GM18499 (cell line): Measurements from ENCODE around the gene HARBI1.
A peak's percentile ranks its signal among the peaks of the same experiment; 100 is the strongest.
"Not testable (repeated sequence)": the region's sequence is repeated elsewhere in the genome, so short reads cannot be mapped to it uniquely, and the experiment has no call there.

ENCODE experiments used
- ATAC-seq: cut with Tn5 transposase; IDR thresholded peaks from one replicate; pipeline ENCODE4 v1.9.1; 2021; ENCODE audit warnings: moderate number of reproducible peaks; ENCODE audit not compliant: insufficient read depth, unreplicated experiment

Gene HARBI1

DNA sequence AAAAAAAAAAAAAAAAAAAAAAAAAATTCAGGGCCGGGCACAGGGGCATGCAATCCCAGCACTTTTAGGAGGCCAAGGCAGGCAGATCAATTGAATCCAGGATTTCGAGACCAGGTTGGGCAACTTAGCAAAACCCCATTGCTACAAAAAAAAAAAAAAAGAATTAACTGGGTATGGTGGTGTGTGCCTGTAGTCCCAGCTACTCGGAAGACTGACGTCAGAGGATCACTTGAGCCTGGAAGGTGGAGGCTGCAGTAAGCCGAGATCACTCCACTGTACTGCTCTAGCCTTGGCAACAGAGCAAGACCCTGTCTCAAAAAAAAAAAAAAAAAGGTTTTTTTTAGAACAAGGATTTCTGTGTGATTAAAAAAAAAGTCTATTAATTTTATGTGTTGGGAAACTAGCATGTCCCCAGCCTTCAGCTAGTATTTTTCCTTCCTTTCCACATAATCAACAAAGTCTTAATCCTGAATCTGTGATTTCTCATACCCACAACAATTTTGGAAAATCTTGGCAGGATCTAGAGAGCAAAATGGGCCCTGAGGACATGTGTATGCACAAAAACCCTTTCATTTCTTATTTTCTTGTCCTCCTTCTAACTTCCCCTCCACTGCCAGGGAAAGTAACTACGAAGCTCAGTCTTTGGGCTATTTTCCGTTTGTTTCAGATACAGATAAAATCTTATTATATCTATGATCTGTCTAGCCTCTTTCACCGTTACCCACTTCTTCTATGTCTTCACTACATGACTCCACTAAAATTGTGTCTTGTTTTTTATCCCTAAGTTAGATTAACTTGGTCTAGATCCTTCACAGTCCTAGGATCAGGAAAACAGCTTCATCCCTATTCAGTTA lies 17.5 kb downstream of the HARBI1 start:
- no peak for ATAC-seq

DNA sequence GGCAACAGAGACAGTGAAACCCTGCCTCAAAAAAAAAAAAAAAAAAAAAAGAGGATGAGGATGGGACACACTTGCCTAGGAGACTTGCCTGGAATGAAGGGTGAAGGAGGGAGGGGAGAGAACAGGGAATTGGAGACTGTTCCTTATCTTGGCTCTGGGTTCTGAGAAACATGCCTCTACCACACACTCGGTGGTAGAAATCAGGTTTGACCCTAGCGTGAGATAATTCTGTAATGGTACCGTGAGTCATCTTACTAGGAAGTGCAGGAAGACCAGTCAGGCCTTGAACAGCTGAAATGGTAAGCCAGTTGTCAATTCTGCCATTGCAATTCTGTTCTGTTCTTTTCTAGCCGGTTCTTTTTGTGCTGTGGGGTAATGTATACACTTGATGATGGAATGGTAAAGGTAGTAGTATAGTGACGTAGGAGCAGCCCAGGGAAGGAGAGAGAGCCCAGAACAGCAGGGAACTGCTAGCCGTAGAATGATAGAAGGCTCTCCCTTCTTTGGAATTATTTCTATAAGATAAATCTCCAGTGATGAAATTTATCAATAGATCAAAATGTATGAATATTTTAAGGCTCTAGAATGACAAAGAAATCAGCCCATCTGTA lies 19.3 kb downstream of the HARBI1 start:
- ATAC-seq, result no peak

DNA sequence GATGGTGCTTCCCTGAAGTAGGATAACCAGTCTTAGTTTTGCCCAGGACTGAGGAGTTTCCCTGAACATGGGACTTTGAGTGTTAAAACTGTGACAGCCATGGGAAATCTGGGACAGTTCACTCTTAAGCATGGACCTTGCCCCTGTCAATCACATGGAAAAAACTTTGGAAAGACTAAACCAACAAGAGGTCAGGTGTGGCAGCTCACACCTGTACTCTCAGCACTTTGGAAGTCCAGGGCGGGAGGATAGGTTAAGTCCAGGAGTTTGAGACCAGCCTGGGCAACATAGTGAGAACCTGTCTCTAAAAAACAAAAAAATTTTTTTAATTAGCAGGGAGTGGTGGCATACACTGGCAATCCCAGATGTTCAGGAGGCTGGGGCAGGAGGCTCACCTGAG lies 19.9 kb downstream of the HARBI1 start:
- no peak for ATAC-seq

DNA sequence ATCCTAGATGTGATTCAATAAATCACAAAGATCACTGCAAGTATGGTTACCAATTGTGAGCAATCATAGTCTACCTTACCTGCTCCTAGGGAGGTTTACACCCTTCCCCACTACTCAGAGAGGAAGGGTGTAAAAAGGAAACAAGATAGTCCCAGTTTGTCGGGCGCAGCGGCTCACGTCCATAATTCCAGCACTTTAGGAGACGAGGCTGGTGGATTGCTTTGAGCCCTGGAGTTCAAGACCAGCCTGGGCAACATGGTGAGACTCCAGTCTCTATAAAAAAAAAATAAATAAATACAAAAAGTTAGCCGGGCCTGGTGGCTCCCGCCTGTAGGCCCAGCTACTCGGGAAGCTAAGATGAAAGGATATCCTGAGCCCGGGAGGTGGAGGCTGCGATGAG lies 22.2 kb downstream of the HARBI1 start:
- ATAC-seq, result no peak

DNA sequence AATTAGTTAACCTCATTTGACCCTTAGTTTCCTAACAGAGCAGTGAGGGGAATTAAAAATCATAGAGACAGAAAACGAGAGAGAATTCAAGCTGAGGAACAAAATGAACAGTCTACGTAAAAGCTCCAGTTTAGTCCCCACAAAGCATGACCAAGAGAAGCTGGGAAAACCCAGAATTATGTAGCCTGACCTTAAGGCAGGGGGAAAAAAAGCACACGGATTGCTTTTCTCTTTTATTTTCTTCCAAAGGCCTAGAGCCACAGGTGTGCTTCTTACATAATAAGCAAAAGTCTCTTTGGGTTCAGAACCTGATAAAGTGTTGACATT lies 22.7 kb downstream of the HARBI1 start:
- no peak for ATAC-seq

DNA sequence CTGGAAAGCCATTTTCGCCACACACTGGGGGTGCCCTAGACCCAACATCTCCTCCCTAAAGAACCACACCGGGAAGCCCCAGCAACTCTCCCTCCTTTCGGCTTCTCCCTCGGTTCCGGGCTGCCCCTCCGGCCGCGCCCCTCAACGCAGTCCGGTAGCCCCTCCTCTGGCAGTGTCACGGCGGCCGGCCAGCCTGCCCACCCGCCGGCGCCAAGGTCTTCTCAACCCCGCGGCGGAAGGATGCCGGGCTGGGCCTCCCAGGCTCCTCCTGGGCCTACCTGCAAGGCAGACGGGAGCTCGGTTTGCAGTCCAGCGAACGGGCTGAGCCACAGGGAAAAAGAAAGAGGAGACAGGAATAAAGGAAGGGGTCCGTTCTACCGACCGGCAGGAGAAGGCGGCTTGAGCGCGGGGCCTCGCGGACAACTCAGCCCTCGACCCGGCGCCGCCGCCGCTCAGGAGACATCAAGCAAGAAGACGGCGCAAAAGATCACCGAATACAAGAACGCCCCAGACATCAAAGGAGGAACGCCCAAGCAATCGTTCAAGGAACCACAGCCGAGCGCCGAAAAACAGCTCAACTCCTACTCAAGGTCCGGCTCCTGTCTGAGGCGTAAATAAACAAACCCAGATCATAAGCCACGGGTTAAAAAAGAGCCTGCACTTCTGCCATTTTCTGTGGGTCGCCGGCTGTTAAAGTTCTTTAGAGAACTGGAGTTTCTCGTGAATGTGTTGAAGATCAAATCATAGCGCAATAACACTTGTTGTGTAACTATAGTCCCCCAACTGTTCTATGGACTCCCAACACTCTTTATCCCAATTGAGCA lies 23.3 kb downstream of the HARBI1 start, which contains the start of gene AMBRA1:
TSS of gene AMBRA1 (minus strand) at position 474 of the 824 bp plus-strand sequence. CDS start 45,643 bp downstream, outside the sequence.
- peak; percentile 52 for ATAC-seq

DNA sequence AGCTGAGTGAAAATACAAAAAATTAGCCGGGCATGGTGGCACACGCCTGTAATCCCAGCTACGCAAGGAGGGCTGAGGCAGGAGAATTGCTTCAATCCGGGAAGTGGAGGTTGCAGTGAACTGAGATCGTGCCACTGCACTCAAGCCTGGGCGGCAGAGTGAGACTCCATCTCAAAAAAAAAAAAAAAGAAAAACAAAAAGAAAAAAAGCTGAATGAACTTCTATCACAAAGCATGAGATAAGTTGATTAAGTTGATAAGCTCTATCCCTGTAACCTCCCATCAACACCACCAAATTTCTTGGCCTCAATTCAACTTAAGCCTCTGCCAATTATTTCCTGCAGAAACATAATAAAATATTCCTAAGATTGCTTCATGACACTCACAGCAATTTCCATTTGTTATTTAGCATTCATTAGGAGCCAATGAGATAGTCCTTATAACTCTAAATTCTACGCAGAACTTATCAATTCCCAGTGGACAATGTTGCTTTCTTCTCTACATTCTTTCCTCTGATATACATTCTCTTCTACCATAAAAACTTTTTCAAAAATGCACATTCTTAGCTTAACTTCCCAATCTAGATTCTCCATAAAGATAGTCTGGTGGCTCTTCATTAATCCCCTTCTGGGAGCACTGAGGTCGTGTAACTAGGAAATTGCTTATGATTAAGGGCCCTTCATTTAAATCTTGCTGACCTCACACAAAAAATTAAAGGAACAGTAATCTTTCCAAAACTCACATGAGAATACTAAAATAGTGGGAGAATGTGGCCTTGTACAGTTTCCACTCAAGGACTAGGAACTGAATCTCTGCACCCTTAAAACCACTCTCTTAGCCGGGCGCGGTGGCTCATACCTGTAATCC lies 26.1 kb downstream of the HARBI1 start:
- no peak for ATAC-seq

DNA sequence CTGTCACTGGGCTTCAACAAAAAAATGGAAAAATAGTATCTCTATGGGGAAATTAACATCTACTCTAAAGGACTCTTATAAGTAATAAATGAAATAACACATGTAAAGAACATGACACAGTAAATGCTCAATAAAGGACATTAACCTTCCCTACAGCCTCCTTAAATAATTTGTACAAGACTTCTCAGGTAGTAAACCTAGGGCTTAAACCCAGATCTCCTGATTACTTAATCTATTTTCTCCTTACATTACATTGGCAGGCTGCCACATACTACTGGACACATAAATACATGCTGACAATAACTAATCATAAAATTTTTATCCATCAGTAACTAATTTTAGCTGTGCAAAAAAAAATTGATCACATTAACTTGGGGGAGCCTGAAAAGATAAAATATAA lies 28.1 kb downstream of the HARBI1 start:
- no peak for ATAC-seq

DNA sequence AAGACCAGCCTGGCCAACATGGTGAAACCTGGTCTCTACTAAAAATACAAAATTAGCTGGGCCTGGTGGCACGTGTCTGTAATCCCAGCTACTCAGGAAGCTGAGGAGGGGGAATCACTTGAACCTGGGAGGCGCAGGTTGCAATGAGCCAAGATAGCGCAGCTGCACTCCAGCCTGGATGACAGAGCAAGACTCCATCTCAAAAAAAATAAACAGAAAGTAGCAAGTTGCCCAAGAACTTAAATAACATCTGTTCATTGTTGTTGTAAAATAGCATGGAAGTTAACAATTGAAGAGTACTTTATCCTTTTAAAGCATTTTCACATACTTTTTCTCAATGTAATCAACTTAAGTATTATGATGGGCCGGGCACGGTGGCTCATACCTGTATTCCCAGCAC lies 28.9 kb downstream of the HARBI1 start:
- no peak for ATAC-seq

DNA sequence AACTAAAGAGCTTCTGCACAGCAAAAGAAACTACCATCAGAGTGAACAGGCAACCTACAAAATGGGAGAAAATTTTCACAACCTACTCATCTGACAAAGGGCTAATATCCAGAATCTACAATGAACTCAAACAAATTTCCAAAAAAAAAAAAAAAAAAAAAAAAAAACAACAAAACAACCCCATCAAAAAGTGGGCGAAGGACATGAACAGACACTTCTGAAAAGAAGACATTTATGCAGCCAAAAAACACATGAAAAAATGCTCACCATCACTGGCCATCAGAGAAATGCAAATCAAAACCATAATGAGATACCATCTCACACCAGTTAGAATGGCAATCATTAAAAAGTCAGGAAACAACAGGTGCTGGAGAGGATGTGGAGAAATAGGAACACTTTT lies 33.5 kb downstream of the HARBI1 start:
- ATAC-seq, result not testable (repeated sequence)

DNA sequence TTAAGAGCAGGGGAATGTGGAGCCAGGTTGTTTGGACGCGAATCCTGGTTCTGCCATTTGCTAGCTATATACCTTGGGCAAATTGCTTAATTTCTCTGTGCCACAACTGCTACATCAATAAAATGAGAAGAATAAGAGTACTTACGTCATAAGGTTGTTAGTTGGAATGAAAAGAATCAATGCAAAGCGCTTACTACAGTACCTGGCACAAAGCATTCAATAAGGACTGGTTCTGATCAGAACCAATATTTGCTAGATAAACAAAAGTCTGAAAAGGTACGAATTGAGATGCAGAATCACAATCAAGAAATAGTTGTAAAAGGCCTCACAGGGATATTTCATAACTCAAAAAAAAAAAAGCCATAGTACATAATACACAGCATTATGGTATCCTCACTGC lies 34.4 kb downstream of the HARBI1 start:
- no peak for ATAC-seq

DNA sequence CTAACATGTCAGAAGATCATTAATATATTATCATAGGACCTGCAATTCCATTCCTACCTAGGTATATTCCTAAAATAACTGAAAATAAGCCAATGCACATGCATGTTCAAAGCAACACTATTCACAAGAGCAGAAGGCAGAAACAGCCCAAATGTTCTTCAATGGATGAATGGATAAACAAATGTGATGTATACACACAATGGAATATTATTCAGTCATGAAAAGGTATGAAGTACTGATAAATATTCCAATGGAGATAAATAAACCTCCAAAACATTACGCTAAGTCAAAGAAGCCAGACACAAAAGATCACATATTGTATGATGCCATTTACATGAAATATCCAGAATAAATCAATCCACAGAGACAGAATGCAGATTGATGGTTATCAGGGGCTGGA lies 40.0 kb downstream of the HARBI1 start:
- ATAC-seq, result no peak

DNA sequence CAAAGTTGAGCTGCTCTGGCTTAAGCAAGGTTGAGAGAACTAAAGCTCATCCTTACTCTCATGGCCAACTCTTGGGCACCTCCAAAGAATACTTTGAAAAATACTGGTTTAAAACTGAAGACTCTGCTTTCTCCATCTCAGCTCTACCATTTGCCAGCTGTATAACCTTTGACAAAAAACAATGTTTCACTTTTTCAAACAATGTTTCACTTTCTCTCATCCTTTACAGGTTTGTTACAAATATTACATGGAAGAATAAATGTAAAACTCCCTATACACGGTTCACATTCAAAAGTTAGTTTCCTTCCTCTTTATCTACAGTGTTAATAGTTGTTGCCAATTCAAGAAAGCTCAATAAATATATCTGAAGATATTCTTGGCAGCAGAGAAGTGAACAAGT lies 42.4 kb downstream of the HARBI1 start:
- ATAC-seq, result no peak

DNA sequence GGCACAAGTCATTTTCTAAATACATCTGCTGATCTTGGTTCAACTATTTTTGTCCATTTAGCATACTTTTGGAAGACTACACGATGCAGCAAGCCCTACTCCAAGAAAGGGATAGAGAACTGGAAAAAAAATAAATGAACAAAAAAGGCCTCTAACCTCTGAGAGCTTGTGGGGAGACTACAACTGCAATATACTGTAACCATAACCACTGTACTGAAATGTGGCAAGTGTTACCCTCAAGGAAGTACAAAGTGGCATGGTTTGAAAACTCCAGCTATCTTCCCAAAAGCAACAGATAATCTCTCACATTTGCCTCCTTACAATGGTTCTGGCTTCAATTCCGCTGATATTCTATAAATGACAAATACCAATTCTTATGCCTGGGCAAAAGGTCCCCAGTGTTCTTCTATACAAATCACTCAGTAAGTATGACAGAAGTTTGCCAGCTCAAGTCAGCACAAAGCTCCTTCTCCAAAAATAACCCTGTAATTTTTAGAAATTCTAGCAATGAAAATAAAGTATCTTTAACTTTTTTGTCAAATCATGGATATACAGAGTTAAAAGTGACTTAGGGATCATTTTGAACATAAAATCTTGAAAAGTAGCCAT lies 46.1 kb downstream of the HARBI1 start:
- ATAC-seq, result no peak

DNA sequence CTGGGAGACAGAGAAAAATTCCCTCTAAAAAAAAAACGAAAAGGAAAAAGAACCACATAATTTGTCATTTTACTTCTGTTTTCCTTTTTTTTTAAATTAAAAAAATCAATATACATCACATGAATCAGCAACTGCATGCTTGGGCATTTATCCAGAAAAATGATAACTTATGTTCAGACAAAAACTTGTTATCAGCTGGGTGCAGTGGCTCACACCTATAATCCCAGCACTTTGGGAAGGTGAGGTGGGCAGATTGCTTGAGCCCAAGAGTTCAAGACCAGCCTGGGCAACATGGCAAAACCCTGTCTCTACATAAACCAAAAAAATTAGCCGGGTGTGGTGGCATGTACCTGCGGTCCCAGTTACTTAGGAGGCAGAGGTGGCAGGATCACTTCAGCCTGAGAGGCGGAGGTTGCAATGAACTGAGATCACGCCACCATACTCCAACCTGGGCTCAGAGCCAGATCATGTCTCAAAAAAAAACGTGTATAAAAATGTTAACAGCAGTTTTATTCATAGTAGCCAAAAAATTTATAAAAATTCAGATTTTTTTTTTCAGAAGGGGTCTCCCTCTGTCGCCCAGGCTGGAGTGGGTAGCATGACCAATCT lies 51.7 kb downstream of the HARBI1 start:
- ATAC-seq, result no peak

DNA sequence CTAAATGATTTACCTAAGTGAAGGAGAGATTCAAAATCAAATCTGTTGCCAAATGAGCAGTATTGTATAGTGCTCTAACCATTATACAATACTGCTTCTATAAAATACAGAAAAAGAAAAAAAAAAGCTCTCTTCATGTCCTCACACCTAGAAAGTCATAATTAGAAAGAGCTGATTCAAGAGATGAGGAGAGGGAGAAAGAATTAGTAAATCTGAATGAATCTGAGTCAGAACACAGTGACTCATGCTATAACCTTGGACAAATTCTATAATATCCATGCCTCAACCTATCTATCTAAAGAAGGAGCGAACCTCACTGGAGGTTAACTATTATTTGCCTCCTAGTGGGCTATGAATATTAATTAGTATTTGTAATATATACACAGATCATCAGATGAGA lies 52.6 kb downstream of the HARBI1 start:
- no peak for ATAC-seq

DNA sequence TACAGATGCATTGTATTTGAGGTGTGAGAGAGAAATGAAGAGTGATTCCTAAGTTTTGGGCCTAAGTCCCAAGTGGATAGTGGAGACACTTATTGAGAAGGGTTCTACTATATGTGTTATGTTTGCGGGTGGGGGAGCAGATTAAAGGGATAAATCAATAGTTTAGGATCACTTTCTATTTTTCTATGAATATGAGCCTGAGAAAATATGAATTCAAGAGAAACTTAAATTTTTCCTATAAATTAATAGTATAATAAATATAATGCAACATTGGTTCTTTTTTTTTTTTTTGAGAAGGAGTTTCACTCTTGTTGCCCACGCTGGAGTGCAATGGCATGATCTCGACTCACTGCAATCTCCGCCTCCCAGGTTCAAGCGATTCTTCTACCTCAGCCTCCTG lies 54.5 kb downstream of the HARBI1 start:
- no peak for ATAC-seq

DNA sequence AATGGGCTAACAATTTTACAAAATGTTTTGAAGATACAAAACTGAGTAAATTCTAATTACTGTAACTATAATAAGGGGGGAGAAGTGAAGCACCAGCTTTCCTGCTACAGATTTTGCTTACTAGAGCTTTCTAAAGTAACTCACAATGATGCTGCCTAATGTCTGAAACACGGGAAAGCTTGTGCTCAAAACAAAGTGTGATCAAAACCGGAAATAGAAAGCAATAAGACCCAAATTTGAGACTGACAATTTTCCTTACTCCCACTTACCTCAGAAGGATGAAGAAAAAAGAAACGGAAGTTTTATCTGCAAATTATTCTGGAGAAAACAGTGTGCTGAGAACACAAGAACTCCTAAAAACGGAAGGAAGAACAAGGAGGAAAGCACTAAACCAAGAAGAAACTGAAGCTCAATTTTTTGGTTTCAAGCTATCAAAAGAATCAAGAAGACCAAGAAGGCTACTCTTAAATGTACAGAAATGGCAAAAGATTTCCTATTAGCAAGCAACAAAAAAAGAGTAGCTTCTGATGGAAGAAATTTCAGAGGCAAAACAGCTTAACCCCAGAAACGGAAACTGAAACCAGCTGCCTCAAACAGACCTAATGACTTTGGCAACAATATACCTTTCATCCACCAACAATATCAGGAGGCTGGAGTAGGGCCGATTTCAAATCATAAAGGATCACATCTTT lies 56.6 kb downstream of the HARBI1 start:
- ATAC-seq, result no peak

DNA sequence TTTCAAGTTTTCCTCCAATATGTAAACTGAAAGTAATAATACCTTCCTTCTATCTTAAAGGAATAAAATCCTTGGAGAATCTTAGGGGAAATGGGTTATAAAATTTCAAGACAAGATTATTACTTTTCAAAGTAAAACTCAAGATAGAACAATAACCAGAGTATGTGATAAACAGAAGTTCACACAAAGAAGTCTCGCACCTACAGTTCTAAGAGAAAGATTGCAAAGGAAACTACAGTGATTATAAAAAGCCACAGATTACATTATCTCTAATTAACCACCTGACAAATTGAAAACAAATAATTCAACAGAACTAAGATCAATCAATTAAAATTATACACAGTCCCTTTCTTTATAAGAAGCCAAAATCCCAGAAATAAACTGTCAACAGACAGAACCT lies 57.2 kb downstream of the HARBI1 start:
- ATAC-seq, result no peak
